ENCODE data around the gene PKN1.

DNA sequence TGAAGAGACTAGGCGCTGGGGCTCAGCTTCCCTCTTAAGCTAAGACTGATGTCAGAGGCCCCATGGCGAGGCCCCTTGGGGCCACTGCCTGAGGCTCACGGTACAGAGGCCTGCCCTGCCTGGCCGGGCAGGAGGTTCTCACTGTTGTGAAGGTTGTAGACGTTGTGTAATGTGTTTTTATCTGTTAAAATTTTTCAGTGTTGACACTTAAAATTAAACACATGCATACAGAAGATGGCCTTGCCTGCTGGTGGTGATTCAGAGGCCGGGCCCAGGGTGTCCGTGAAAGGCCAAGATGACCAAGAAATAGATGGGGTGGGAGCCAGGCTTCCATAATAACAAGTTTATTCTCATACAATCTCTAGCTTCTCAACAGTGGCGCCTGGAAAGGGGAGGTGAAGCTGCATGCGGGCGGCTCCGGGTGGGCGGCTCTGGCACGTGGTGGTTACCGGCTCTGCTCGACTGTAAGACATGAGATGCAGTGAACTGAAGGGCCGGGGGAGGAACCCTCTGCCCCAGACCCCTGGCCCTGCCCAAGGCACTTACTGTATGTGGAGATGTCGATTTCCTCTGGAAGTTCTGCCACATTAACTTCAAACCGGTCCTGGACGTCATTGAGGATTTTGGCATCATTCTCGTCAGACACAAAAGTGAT, 24.5 kb upstream of the PKN1 start:
- TF ChIP-seq, protein P1, sequence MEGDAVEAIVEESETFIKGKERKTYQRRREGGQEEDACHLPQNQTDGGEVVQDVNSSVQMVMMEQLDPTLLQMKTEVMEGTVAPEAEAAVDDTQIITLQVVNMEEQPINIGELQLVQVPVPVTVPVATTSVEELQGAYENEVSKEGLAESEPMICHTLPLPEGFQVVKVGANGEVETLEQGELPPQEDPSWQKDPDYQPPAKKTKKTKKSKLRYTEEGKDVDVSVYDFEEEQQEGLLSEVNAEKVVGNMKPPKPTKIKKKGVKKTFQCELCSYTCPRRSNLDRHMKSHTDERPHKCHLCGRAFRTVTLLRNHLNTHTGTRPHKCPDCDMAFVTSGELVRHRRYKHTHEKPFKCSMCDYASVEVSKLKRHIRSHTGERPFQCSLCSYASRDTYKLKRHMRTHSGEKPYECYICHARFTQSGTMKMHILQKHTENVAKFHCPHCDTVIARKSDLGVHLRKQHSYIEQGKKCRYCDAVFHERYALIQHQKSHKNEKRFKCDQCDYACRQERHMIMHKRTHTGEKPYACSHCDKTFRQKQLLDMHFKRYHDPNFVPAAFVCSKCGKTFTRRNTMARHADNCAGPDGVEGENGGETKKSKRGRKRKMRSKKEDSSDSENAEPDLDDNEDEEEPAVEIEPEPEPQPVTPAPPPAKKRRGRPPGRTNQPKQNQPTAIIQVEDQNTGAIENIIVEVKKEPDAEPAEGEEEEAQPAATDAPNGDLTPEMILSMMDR (IDR thresholded peaks at IDR 0.05; ENCODE audit: low read depth, low read length, missing input control), result no peak
- TF ChIP-seq NR2F2 (IDR thresholded peaks at IDR 0.05) (no peak), SP1 (IDR thresholded peaks at IDR 0.05) (no peak), RAD21 (IDR thresholded peaks at IDR 0.05) (no peak), RXRA (IDR thresholded peaks at IDR 0.05) (no peak), FOXA1 (IDR thresholded peaks at IDR 0.05) (no peak), YY1 (IDR thresholded peaks at IDR 0.05) (no peak), JUND (IDR thresholded peaks at IDR 0.05) (no peak), GABPA (IDR thresholded peaks at IDR 0.05 in 1 of 2, conservative IDR thresholded peaks at IDR 0.05 in 1 of 2) (no peak), HNF4A (conservative IDR thresholded peaks at IDR 0.05) (no peak)
- TF ChIP-seq, protein P2, sequence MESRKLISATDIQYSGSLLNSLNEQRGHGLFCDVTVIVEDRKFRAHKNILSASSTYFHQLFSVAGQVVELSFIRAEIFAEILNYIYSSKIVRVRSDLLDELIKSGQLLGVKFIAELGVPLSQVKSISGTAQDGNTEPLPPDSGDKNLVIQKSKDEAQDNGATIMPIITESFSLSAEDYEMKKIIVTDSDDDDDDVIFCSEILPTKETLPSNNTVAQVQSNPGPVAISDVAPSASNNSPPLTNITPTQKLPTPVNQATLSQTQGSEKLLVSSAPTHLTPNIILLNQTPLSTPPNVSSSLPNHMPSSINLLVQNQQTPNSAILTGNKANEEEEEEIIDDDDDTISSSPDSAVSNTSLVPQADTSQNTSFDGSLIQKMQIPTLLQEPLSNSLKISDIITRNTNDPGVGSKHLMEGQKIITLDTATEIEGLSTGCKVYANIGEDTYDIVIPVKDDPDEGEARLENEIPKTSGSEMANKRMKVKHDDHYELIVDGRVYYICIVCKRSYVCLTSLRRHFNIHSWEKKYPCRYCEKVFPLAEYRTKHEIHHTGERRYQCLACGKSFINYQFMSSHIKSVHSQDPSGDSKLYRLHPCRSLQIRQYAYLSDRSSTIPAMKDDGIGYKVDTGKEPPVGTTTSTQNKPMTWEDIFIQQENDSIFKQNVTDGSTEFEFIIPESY (IDR thresholded peaks at IDR 0.05), result no peak
- TF ChIP-seq, protein P3, sequence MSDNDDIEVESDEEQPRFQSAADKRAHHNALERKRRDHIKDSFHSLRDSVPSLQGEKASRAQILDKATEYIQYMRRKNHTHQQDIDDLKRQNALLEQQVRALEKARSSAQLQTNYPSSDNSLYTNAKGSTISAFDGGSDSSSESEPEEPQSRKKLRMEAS (IDR thresholded peaks at IDR 0.05), result no peak
- TF ChIP-seq, protein P4, sequence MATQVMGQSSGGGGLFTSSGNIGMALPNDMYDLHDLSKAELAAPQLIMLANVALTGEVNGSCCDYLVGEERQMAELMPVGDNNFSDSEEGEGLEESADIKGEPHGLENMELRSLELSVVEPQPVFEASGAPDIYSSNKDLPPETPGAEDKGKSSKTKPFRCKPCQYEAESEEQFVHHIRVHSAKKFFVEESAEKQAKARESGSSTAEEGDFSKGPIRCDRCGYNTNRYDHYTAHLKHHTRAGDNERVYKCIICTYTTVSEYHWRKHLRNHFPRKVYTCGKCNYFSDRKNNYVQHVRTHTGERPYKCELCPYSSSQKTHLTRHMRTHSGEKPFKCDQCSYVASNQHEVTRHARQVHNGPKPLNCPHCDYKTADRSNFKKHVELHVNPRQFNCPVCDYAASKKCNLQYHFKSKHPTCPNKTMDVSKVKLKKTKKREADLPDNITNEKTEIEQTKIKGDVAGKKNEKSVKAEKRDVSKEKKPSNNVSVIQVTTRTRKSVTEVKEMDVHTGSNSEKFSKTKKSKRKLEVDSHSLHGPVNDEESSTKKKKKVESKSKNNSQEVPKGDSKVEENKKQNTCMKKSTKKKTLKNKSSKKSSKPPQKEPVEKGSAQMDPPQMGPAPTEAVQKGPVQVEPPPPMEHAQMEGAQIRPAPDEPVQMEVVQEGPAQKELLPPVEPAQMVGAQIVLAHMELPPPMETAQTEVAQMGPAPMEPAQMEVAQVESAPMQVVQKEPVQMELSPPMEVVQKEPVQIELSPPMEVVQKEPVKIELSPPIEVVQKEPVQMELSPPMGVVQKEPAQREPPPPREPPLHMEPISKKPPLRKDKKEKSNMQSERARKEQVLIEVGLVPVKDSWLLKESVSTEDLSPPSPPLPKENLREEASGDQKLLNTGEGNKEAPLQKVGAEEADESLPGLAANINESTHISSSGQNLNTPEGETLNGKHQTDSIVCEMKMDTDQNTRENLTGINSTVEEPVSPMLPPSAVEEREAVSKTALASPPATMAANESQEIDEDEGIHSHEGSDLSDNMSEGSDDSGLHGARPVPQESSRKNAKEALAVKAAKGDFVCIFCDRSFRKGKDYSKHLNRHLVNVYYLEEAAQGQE (IDR thresholded peaks at IDR 0.05), result no peak
- TF ChIP-seq, protein P5, sequence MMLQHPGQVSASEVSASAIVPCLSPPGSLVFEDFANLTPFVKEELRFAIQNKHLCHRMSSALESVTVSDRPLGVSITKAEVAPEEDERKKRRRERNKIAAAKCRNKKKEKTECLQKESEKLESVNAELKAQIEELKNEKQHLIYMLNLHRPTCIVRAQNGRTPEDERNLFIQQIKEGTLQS (IDR thresholded peaks at IDR 0.05), result no peak

All from liver (tissue), 3 donors.